GM18868 (cell line): ENCODE data around the gene ATP6V0E2.
"Not testable (repeated sequence)": the region's sequence is repeated elsewhere in the genome, so short reads cannot be mapped to it uniquely, and the experiment has no call there.

Experiments used
- ATAC-seq: cut with Tn5 transposase; IDR thresholded peaks from one replicate; pipeline ENCODE4 v1.9.1; 2021; ENCODE audit warnings: mild to moderate bottlenecking, moderate library complexity; ENCODE audit not compliant: unreplicated experiment

Gene ATP6V0E2

DNA sequence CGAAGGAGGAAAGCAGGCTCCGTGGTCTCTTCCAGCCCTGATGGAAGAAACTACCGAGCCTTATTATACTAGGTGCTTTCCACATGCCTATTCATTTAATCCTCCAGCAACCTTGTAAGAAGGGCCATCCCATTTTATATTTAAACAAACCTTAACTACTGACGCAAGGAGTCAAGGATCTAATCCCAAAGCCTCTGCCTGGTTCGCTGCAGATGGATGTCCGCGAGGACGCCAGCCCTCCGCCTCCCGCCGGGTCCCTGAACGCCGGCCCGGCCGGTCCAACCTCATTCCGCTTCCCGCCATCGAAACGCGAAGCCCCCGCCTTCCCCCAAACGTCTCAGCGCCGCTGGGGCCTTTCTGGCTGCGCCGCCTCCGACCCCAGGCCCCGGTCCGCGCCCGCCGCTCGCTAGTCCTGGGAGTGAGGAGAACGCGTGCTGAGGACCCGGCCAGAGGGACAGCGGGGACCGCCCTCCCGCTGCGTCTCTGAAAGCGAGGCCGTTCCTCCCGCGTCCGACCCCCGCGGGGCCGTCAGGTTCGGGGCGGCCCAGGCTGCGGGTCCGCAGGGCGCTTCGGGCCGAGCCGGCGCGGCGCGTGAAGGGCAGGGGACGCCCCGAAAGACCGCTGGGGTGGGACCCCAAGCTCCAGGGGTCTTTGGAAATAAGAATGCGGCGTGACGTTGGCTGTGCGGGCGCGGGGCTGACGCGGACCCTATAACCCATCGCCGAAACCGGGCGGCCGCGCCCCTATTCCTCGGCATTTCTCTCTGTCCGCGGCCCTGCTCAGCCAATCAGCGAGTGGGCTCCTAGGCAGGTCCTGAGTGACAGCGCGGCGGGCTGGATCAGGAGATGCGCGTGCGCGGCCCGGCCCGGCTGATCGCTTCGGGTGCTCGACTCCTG lies at the start of gene ATP6V0E2:
Gene ATP6V0E2 (plus strand): TSS at position 896 of the 896 bp plus-strand sequence. CDS start 97 bp downstream, outside the sequence.
- ATAC-seq, result peak; percentile 90

- ATAC-seq, result no peak
These were observed 49.4 kb upstream of the ATP6V0E2 start for GRCh38 chr7:149824301-149824741.

GRCh38 chr7:149824748-149825566 lies 48.8 kb upstream of the ATP6V0E2 start:
- ATAC-seq, result no peak

DNA sequence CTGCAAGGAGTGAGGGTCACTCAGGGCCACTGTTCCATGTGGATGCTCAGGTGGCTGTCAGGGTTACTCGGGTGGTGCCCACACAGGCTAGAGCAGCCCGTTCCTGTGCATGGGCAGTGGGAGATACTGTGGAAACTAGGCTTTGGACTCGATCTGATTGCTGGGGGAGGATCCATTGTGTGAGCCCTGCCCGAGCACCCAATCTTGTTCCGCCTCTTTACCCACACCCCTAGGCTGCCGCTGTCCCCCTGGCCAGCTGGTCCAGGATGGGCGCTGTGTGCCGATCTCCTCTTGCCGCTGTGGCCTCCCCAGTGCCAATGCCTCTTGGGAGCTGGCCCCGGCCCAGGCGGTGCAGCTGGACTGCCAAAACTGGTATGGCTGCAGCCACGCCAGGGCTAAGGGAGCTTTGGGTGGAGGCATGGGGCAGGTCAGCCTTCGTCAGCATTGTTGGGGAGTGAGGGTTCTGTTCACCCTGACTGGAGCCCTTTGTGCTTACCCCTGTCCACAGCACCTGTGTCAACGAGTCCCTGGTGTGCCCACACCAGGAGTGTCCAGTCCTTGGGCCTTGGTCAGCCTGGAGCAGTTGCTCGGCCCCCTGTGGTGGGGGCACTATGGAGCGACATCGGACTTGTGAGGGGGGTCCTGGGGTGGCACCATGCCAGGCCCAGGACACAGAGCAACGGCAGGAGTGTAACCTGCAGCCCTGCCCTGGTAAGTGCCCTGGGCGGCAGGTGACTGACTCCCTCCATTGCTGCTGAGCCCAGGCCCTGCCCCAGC lies 48.0 kb upstream of the ATP6V0E2 start:
- no peak for ATAC-seq

DNA sequence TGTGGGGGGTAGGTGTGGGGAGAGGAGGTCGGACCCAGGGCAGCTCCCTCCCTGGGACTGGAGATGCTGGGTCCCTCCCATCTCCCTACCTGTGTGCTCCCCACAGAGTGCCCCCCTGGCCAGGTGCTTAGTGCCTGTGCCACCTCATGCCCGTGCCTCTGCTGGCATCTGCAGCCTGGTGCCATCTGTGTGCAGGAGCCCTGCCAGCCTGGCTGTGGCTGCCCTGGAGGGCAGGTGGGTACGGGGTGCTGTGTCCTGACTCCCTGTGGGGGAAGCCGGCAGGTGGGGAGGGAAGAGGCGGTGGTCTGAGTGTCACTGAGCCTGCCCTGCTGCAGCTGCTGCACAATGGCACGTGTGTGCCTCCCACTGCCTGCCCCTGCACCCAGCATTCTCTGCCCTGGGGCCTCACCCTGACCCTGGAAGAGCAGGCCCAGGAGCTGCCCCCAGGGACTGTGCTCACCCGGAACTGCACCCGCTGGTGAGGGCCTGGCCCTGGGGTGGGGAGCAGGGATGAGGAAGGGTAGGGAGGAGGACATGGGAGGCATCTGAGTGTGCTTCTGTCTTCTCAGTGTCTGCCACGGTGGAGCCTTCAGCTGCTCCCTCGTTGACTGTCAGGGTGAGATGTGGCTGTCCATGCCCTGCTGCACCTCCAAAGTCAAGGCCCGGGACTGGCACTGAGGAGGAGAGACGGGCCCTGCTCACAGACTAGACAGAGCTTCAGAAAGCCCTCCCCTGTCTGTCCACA lies 47.3 kb upstream of the ATP6V0E2 start:
- no peak for ATAC-seq

DNA sequence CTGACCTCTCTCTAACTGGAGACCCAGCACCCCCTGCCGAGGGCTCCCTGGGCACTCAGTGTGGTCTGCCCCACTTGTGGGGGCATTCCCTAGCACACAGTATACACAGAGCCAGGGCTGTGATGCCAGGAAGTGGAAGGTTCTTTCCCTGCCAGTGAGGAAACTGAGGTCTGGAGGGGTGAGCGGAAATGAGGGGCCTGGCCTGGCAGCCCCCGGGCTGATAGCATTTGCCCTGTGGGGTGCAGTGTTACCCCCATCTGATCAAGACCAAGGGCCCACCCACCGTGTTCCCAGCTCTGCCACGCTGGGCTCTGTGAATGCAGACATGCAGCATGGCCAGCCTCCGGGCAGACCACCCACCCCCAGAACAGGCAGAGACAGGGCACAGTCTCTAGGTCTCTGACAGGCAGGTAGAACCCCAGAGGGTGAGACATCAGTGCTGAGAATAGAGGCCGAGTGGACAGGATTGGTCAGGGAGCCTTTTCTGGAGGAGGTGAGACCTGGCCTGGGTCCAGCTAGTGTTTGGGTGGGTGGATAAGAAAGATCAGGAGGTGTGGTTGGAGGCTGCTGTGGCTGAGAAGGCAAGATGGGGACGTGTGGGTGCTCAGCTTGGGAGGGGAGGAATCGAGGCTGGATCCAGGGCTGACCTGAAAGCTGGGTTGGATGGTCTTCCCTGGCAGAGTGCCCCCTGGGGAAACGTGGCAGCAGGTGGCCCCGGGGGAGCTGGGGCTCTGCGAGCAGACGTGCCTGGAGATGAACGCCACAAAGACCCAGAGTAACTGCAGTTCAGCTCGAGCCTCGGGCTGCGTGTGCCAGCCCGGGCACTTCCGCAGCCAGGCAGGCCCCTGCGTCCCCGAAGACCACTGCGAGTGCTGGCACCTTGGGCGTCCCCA lies 46.4 kb upstream of the ATP6V0E2 start:
- no peak for ATAC-seq

GRCh38 chr7:149828357-149829309 lies 45.1 kb upstream of the ATP6V0E2 start:
- ATAC-seq, result no peak

DNA sequence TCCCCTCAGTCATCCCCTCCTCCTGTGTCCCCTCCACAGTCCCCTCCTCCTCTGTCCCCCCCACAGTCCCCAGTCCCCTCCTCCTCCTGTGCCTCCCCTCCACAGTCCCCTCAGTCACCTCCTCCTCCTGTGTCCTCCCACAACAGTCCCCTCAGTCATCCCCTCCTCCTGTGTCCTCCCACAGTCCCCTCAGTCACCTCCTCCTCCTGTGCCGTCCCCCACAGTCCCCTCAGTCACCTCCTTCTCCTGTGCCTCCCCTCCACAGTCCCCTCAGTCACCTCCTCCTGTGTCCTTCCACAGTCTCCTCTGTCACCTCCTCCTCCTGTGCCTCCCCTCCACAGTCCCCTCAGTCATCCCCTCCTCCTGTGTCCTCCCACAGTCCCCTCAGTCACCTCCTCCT lies 43.2 kb upstream of the ATP6V0E2 start:
- not testable (repeated sequence) for ATAC-seq

DNA sequence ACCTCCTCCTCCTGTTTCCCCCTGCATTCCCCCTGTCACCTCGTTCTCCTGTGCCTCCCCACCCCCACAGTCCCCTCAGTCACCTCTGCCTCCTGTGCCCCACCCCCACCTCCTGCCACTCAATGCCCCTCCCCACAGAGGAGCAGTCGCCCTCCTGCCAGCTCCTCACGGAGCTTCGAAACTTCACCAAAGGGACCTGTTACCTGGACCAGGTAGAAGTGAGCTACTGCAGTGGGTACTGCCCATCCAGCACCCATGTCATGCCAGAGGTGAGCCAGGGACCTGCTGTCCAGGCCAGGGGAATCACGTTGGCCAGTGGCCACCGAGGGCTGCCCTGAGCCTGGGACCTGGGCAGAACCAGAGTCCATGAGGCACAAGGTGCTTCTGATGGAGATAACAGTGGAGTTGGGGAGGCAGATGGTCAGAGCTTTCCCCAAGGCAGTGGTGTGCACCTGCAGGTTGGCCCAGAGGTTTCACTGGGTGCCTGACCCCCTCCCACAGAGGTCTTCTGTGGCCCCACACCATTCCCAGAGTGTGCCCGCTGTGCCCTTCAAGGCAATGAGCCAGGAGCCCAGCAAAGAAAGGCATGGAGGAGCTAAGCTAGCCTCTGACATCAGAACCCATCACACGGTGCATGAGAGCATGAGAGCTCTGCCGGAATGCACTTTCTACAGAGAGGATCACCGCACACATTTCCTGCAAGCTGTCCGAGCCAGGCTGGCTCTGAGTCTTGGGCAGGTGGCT lies 42.6 kb upstream of the ATP6V0E2 start:
- ATAC-seq, result no peak

DNA sequence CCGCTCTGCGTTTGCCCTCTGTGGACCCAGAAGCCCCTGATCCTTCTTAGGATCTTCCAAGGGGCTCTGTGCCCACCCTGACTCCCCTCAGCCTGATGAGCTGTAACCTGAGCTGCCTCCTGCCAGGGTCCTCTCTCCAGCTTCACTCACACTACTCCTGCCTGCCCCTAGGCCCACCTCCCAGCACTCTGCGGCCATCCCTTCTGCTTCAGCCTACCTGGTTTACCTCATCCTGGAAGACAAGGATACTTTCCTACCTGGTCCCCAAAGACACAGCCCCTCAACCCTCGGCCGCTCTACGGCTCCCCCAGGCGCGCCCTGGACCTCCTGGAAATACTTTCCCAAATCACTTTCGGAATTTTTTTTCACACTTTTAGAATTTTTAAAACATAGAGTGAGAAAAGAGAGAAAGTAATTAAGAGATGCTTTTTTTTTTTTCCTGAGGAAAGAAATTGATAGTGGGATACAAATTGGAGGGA lies 42.0 kb upstream of the ATP6V0E2 start:
- ATAC-seq, result no peak

GRCh38 chr7:149832332-149833041 lies 41.3 kb upstream of the ATP6V0E2 start:
- no peak for ATAC-seq

DNA sequence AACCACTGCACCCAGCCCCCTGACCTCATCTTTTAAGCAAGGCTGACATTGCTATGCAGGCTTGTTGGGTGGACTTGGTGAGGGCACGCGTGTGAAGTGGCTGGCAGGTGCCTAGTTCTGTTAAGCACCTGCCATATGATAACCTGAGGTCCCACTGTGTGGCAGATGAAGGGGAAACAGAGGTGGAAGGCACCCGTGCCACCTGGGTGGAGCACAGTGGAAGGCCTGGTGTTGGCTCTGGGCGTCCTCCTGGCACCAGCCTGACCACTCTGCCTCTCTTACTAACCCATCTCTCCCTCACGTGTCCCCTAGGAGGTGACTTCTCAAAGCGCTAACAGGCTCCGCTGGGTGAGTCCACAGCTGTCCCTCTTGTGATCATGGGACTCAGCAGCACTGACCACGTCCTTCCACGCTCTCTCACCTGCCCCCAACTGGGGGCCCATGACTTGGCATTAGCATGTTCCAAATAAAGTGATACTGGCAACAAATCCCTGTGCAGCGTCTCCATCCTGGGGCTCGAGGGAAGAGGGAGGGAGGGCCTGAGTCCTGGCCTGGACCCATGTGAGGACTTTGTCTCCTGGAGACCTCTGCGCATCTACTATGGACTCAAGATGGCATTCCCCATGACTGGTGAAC lies 40.2 kb upstream of the ATP6V0E2 start:
- ATAC-seq, result no peak

- no peak for ATAC-seq
These were observed 39.2 kb upstream of the ATP6V0E2 start for GRCh38 chr7:149834601-149835000.

DNA sequence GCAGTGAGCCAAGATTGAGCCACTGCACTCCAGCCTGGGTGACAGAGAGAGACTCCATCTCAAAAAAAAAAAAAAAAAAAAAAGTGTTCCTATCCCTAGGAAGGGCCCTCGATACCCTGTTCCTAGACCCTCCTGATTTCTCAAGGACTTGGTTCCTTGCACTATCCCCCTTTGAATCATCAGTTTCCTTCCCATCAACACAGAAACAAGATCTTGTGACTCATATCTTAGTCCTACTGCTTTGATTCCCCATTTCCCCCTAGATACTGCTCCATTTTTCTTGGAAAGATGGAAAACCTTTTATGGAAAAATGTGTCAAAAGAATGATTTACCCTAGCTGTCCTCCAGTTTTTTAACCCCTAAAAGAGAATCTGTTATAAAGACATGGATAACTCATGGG lies 37.3 kb upstream of the ATP6V0E2 start:
- ATAC-seq, result no peak

GRCh38 chr7:149837564-149838223 lies 36.1 kb upstream of the ATP6V0E2 start:
- no peak for ATAC-seq
